Measurements from ENCODE around the gene OPCML.

The OPCML gene

DNA sequence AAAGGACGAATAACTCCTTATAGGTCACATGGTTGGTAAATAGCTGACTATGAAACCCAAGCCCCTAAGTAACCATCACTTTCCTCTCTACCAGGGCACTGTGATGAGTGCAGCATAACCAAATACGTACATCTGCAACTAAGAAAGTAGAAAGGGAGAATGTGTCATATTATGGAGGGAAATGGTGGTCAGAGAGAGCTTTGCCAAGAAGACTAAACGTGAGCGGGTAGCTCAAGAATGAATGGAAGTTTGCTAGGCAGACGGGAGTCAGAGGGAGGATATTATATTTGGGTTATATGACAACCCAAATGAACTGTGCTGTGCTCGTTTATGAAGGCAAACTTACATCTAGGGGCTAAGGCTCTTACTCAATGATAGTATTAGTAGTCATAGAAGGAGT lies 537.3 kb downstream of the OPCML start:
- H3K27me3 Mint-ChIP-seq (ENCODE audit: low read depth): peaks cover 70% of the 10 kb centered on the region
- H3K27ac Mint-ChIP-seq: no peak overlapping the region
- no peaks in the 10 kb centered on the region for H3K9me3 Mint-ChIP-seq
- H3K4me3 Mint-ChIP-seq: no peak overlapping the region
- H3K4me1 Mint-ChIP-seq: peaks cover 8% of the 10 kb centered on the region
- TF ChIP-seq, protein P1, sequence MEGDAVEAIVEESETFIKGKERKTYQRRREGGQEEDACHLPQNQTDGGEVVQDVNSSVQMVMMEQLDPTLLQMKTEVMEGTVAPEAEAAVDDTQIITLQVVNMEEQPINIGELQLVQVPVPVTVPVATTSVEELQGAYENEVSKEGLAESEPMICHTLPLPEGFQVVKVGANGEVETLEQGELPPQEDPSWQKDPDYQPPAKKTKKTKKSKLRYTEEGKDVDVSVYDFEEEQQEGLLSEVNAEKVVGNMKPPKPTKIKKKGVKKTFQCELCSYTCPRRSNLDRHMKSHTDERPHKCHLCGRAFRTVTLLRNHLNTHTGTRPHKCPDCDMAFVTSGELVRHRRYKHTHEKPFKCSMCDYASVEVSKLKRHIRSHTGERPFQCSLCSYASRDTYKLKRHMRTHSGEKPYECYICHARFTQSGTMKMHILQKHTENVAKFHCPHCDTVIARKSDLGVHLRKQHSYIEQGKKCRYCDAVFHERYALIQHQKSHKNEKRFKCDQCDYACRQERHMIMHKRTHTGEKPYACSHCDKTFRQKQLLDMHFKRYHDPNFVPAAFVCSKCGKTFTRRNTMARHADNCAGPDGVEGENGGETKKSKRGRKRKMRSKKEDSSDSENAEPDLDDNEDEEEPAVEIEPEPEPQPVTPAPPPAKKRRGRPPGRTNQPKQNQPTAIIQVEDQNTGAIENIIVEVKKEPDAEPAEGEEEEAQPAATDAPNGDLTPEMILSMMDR (IDR thresholded peaks at IDR 0.05; ENCODE audit: unreplicated experiment in 3 of 3): no peak
- H3K36me3 Mint-ChIP-seq (ENCODE audit: low read depth): no peaks in the 10 kb centered on the region

- TF ChIP-seq, protein P1 (IDR thresholded peaks at IDR 0.05; ENCODE audit: unreplicated experiment in 3 of 3): no peak
- H3K36me3 Mint-ChIP-seq (ENCODE audit: low read depth): no peaks in the 10 kb centered on the region
Observed at GRCh38 chr11:132993991-132994502, 538.3 kb downstream of the OPCML start.

GRCh38 chr11:132992838-132993631 lies 539.3 kb downstream of the OPCML start:
- peaks cover 63% of the 10 kb centered on the region for H3K27me3 Mint-ChIP-seq (ENCODE audit: low read depth)
- TF ChIP-seq, protein P1 (IDR thresholded peaks at IDR 0.05; ENCODE audit: unreplicated experiment in 3 of 3): peak; percentile 6 to 28 (median 15)

More at GRCh38 chr11:132993991-132994502, 538.3 kb downstream of the OPCML start:
- Mint-ChIP-seq H3K27me3 (ENCODE audit: low read depth) (peaks cover 69% of the 10 kb centered on the region), H3K4me1 (peaks cover 8% of the 10 kb centered on the region), H3K4me3 (peak overlapping the region; percentile 74 to 84 (median 78)), H3K27ac (no peak overlapping the region), H3K9me3 (no peaks in the 10 kb centered on the region)

GRCh38 chr11:132988411-132988810 lies 543.9 kb downstream of the OPCML start:
- no peak overlapping the region for H3K4me3 Mint-ChIP-seq
- H3K9me3 Mint-ChIP-seq: no peaks in the 10 kb centered on the region
- no peaks in the 10 kb centered on the region for H3K36me3 Mint-ChIP-seq (ENCODE audit: low read depth)
- TF ChIP-seq, protein P1 (IDR thresholded peaks at IDR 0.05; ENCODE audit: unreplicated experiment in 3 of 3): no peak
- peak overlapping the region in 2 of 3 experiments; percentile 5 to 26 for H3K27ac Mint-ChIP-seq
- peaks cover 22% of the 10 kb centered on the region for H3K27me3 Mint-ChIP-seq (ENCODE audit: low read depth)
- H3K4me1 Mint-ChIP-seq: peaks cover 3% of the 10 kb centered on the region

More at GRCh38 chr11:132992838-132993631, 539.3 kb downstream of the OPCML start:
- peak overlapping the region; percentile 64 to 84 (median 66) for H3K4me3 Mint-ChIP-seq
- H3K4me1 Mint-ChIP-seq: peaks cover 8% of the 10 kb centered on the region
- no peak overlapping the region for H3K27ac Mint-ChIP-seq
- no peaks in the 10 kb centered on the region for H3K9me3 Mint-ChIP-seq
- no peaks in the 10 kb centered on the region for H3K36me3 Mint-ChIP-seq (ENCODE audit: low read depth)

- Mint-ChIP-seq H3K4me1 (no peaks in the 10 kb centered on the region), H3K4me3 (no peak overlapping the region), H3K36me3 (ENCODE audit: low read depth) (no peaks in the 10 kb centered on the region), H3K27ac (no peak overlapping the region), H3K9me3 (no peaks in the 10 kb centered on the region), H3K27me3 (ENCODE audit: low read depth) (peaks cover 17% of the 10 kb centered on the region)
- TF ChIP-seq, protein P1 (IDR thresholded peaks at IDR 0.05; ENCODE audit: unreplicated experiment in 3 of 3): no peak
Observed at GRCh38 chr11:132987936-132988335, 544.4 kb downstream of the OPCML start.
